Cortex of kidney (tissue), 1 donor: ENCODE results near the gene SRC.
"Not testable (repeated sequence)": the region's sequence is repeated elsewhere in the genome, so short reads cannot be mapped to it uniquely, and the experiment has no call there.

ENCODE experiments used
- DNase-seq: peaks from one replicate; lab custom pipeline; 2025; lab: John Stamatoyannopoulos, UW

Gene SRC

DNA sequence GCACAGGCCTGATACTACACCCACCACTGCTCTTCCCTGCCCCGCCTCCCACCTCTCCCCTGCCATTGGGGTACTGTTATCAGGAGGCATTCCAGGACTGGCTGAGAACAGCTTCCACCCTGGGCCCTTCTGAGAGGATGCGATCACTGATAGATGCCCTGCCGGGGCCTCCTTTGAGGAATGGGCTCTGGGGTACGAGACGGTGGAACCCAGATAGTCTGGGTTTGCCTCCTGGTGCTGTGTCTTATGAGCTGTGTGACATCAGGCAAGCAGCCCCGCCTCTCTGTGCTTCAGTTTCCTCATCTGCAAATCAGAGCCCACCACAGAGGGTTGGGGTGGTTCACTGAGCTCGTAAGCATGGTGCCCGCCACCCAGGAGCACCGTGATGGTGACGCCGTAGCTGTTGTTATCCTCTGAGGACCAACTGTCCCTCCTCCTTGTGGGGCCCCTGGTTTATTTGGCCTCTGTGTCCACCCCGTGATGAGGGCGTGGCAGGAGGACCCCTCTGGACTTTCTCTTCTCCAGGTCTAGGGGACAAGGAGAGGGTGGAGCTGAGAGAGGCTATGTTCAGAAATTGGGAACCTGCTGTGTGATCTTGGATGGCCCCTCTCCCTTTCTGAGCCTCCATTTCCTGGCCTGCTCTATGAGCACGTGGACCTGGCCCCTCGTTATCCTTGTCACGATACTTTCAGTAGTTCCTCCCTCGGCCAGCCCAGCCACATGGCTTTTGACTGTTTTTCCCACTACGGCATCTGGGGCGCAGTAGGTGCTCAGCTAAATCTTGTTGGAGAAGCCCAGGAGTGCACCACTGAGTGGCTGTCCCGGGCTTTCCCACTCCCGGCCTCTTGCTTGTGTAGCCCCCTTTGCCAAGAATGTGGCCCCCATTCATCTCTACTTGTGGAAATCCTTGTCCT lies 18.3 kb downstream of the SRC start:
- DNase-seq, result no peak

DNA sequence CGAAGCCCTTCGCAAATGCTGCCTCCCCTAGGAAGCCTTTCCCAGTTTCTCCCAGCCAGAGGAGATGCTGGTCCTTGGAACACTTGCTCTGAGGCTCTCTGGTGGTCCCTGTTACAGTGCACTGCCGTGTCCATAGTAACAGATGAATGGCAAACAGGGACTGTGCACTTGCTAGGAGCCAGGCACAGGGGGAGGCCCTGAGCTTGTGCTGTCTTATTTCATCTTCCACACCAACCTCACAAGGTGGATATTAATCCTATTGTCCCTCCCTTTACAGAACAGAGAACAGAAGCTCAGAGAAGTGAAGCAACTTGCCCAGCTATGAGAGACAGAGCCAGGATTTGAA lies 19.0 kb downstream of the SRC start:
- DNase-seq, result no peak

DNA sequence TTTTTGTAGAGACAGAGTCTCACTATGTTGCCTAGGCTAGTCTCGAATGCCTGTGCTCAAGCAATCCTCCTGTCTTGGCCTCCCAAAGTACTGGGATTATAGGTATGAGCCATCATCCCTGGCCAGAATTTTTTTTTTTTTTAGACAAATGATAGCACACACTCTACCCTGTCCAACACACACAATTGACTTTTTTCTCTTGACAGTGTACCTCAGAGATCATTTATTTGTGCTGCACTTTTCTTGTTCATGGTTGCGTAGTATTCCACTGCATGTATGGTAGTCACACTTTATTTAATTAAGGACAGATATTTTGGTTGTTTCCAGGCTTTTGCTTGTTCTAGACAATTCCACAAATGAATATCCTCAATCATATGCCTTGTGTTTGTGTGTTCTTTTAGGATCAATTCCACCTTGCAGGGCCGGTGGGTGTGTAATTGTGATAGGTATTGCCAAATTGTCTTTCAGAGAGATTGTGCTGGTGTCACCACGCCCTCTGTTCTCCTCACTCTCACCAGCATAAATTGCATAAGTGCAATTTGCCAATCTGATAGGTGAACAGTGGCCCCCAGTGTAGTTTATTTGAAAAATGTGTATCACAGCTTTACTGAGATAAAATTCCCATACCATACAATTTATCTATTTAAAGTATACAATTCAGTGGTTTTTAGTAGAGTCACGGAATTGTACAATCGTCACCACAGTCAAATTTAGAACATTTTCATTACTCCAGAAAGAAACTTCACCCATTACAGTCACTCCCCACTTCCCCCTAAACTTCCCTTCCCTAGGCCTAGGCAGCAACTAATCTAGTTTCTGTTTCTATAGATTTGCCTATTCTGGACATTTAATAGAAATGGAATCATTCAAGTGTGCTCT lies 20.1 kb downstream of the SRC start:
- no peak for DNase-seq

DNA sequence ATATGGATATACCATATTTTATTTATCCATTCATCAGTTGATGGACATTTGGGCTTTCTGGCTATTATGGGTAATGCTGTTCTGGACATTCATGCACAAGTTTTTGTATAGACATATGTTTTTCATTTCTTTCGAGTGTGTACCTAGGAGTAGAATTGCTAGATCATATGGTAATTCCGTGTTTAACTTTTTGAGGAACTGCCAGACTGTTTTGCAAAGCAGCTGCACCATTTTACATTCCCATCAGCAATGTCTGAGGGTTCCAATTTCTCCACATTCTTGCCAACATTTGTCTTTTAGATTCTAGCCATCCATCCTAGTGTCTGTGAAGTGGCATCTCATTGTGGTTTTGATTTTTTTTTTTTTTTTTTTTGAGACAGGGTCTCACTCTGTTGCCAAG lies 20.8 kb downstream of the SRC start:
- DNase-seq, result no peak

DNA sequence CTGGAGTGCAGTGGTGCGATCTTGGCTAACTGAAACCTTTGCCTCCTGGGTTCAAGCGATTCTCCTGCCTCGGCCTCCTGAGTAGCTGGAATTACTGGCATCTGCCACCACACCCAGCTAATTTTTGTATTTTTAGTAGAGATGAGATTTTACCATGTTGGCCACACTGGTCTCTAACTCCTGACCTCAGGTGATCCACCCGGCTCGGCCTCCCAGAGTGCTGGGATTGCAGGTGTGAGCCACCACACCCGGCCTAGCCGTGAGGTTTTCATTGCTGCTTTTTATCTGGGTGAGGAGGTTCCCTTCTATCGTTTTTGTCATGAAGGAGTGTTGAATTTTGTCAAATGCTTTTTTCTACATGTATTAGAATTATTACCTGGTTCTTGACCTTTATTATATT lies 23.9 kb downstream of the SRC start:
- no peak for DNase-seq

DNA sequence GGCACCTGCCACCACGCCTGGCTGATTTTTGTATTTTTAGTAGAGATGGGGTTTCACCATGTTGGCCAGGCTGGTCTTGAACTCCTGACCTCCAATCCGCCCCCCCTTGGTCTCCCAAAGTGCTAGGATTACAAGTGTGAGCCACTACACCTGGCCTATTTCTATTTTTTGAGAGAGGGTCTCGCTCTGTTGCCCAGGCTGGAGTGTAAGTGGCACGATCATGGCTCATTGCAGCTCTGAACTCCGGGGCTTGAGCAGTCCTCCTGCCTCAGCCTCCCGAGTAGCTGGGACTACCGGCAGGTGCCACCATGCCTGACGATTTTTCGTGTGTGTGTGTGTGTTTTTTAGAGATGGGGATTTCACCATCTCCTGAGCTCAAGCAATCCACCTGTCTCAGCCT lies 25.9 kb downstream of the SRC start:
- not testable (repeated sequence) for DNase-seq

DNA sequence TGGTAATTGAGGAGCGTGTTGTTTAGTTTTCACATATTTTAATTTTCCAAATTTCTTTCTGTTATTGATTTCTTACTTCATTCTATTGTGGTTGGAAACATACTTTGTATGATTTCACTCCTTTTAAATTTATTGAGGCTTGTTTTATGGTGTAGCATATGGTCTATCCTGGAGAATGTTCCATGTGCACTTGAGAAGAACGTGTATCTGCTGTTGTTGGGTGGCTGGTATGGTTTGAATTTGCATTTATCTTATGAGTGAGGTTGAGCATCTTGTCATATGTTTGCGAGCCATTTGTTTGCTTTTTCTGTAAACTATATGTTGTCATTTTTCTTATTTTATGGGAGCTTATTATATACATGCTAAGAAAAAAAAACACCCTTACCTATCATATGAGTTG lies 26.5 kb downstream of the SRC start:
- no peak for DNase-seq

DNA sequence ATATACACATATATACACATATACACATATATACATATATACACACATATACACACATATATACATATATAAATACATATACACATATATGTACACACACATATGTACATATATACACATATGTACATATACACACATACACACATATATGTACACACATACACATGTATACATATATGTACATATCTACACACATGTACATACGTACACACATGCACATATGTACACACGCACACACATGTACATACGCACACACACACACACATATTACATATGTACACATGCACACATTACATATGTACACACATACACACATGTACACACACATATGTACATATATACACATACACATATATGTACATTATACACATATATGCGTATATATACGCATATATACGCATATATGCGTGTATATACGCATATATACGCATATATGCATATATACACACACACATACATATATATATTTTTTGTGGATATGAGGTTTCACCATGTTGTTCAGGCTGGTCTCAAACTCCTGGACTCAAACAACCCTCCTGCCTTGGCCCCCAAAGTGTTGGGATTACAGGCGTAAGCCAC lies 27.2 kb downstream of the SRC start:
- no peak for DNase-seq

DNA sequence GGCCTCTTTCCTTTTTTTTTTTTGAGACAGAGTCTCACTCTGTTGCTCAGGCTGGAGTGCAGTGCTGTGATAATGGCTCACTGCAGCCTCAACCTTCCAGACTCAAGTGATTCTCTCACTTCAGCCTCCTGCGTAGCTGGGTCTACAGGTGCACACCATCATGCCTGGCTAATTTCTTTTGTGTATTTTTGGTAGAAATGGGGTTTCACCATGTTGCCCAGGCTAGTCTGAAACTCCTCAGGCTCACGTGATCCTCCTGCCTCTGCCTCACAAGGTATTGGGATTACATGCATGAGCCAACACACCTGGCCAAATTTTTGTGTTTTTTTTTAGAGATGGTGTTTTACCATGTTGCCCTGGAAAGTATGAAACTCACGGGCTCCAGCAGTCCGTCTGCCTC lies 29.3 kb downstream of the SRC start:
- DNase-seq, result no peak

DNA sequence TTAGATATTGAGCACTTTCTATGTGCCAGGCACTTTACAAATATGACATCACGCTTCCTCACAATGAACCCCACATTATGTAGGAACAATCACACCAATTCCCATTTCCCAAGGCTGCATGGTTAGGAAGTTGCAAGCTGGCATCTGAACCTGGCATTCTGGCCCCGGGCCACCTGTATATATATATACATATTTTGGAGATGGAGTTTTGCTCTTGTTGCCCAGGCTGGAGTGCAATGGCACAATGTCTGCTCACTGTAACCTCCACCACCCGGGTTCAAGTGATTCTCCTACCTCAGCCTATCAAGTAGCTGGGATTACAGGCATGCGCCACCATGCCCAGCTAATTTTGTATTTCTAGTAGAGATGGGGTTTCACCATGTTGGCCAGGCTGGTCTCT lies 30.4 kb downstream of the SRC start:
- DNase-seq, result no peak

DNA sequence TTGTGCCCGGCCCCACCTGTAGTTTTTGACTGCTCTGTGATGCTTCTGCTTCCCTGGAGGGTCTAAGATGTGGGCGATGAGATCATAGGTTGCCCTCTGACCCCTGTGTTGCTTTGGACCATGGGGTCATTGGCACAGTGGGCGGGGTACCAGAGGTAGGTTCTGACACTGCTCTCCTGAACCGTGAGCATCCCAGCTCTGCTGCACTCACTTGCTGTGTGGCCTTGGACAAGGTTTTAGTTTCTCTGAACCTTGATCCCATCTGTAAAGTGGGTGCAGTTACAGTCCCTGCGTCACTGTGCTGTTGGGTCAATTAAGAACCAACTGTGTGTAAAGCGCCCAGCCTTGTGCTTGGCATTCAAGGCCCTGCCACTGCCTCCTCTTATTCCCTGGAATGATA lies 30.9 kb downstream of the SRC start:
- DNase-seq, result no peak

DNA sequence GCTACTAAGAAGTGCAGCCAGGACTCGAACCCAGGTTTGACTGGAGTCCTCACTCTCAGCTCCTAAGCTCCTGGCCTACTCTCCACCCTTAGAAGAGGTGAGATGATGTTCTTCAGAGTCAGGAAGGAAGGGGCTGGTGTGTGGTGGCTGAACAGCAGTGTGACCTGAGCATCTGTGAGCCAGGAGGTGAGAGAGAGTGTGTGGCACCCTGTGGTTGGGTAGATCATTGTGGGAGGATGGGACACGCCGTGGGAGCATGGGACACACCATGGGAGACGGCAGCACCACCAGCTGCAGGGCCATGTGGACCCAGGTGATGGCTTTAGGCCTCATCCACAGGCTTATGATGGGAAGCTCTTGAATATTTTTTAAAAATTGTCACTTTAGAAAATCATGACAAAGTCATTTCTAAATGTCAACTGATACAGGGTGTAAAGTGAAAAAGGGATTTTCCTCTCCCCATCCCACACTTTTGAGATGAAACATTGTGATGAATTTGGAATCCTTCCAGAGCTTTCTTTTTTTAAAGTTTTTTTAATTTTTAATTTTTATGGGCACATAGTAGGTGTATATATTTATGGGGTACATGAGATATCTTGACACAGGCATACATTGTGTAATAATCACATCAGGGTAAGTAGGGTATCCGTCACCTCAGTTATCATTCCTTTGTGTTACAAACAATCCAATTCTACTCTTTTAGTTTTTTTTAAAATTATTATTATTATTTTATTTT lies 31.6 kb downstream of the SRC start:
- no peak for DNase-seq

DNA sequence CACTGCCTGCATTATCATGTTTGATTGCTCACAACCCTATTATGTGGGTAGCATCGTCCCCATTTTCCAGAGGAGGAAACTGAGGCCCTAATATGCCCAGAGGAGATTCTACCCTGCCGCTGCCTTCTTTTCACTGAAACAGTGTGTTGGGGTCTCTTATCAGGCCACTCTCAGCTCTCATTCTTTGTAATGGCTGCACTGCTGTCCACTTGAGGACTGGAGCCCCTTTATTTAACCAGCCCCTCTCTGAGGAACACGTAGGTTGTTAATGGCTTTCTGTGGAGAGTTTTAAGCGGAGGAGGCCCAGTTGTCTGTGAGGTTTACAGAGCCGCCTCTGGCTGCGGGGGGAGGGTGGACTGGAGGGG lies 32.5 kb downstream of the SRC start:
- no peak for DNase-seq

DNA sequence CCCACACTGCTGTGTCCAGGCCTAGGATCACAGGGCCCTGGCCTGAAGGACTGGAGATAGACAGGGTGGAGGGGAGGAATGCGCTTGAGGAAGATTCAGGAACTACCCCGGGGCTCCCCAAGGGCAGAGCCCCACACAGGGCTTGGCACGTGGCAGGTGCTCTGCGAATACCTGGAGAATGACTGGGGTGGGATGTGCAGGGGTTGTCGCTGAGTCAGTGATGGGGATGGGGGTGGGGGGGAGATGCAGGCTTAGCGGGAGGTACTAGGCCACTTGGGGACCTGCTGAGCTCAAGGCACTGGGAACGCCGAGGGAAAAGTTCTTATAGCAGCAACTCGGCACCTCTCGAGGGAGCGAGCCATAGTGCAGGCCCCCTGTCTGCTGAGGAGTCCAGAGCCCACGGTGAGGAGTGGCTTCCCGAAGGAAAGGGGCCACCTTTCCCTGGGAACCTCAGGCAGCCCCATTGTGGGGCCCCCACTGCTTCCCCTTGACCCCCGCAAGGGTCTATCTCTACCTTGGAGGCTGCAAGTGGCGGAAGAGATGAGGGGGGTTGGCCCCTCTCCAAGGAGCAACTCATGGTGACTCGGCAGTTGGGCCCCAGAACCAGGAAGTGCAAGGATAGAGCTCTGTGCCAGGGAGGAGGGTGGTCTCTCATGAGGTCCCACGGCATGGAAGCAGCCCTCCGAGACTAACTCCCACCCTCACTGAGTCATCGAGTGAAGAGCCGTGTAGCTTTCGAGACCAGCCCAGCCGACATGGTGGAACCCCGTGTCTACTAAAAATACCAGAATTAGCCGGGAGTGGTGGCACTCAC lies 33.1 kb downstream of the SRC start:
- DNase-seq, result no peak

DNA sequence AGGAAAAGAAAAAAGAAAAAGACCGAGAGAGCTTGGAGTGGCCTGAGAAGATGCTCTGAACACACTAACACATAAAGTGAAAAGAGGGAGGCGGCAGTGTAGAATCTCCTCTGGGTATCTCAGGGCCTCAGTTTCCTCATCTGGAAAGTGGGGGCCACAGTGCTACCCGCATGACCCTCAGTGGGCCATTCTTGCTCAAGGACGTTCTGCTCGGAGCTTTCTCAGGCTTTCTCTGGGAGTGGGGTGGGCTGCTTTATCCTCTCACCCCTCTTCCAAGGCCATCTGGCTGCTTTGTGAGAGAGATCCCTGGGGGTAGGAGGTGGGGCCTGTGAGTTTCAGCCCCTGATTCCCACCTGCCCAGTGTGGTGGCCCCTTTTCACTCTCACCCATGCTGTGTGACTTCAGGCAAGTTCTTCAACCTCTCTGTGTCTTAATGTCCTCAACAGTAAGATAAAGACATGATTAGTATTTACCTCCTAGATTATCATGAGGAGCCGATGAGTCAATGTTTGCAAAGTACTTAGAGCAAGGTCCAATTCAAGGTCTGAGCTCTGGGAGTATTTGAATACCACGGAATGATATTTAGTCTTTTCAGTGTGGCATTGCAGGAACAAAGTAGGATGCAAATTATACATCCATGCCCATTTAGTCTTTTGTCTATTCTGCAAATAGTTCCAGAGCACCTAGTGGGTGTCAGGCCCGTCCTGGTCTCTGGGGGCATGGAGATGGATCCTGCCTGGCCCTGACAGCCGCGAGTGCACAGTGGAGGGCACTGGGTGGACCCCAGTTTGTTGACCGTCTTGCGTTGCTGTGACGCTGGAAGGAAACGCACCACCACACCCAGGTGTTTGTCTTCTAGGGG lies 34.3 kb downstream of the SRC start:
- no peak for DNase-seq

DNA sequence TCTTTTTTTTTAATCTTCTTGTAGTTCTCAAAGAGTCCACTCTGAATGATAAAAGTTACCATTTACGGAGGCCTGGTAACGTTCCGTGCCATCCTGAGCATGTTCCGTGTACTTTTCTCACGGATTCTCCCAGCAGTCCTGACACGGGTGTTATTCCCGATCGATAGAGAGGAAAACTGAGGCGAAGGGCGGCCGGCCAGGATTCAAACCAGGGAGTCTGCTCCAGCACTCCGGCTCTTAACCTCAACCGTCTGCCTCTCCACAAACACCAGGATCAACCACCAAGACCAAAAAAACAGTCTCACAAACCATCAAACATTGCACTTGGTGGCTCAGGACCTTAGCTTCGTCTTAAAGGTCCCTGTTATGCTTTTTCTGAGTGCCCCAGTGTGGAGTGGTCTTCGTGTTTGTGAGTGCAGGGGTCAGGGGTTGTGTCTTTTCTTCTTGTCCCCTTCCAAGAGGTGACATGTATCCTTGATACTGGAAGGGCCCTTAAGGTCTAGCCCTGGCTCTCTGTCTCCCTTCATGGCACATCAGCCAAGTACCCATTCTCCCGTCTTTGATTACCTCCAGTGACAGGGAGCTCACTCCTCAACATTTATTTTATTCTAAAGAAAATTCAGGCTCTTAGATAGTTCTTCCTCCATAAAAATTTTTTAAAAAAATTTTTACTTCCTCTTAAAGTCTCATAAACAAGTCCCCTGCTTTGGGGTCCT lies 35.1 kb downstream of the SRC start:
- DNase-seq, result no peak

DNA sequence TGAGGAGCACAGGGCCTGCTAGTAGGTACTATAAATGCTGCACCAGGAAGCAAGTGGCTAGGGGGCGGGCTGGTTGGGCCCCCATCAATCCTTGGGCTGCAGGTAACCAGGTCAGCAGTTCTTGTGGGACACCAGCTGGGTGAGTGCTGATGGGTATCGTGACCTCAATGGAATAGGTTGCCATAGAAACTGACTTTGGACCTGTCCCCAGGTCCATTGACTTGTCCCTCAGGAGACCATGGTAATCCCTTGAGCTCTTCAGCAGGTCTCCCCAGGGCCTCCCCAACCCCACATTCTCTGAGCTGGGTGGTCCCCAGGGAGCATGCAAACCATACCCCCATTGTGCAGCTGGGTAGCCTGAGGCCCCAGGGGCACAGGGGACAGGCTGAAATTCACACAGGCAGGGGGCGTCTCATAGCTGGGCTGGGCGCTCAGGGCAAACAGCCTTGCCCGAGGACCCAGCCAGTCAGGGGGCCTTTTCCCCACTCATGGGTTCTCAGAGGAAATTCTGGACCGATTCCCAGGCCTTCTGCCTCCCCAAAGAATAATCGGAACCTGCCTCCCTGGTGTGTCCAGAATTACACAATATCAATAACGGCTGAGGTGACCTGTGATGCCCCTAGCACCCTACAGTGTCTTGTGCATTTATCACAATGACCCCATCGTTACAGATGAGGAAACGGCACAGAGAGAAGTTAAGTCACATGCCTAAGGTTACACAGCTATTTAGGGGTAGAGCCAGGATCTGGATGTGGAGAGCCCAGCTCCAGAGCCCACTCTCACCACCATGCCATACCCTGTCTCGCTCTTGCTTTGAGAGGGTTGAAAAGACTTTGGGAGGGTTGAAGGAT lies 35.9 kb downstream of the SRC start:
- no peak for DNase-seq

DNA sequence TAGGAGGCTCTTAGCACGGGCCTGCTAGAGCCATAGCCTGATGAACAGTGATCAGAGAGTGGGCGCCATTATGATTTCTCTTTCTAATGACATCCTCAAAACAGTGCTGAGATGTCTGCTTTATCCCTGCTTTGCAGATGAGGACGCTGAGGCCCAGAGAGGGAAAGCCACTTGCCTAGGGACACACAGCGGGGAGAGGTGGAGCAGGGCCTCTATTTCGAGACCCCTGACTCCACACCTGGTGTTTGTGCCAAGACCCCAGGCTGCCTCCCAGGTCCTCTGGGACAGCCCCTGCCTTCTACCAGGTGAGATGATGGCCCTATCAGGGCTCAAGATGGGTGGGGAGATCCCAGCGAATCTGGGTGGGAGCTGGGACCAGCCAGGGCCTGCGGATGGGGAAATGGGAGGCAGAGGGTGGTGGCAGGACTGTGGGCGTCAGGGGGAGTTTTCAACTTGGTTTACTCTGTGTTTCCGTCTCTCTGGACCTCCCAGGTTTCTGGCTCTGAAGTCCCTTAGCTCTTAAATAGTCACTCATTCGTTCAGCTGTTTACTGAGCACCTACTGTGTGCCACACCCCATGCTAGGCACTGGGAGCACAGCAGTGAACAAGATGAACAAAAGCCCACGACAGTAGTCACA lies 36.7 kb downstream of the SRC start:
- no peak for DNase-seq
